Liver (tissue), 9 donors: ENCODE data around the gene C10orf95. TPM values are rescaled to one million over a fixed set of nuclear protein-coding genes. Genes with fewer than 3 reads are reported as not detected.

Experiments used
- DNase-seq: peaks from one replicate; pipeline ENCODE4 v3.0.0-alpha.2; 2017; ENCODE audit warnings: low spot score
- H3K27ac ChIP-seq, 2 donors: one replicate each; pipeline ENCODE4 v1.7.0; 2013; ENCODE audit warnings: inconsistent platforms in 2 of 2, low read length in 2 of 2, control low read depth in 1 of 2, low read depth in 1 of 2, mild to moderate bottlenecking in 1 of 2
- H3K27me3 ChIP-seq, 4 donors: one replicate each; pipeline versions ENCODE4 v1.6.1 to v1.7.0; 2013; ENCODE audit warnings: low read length in 3 of 4, inconsistent platforms in 1 of 4, mild to moderate bottlenecking in 1 of 4, moderate library complexity in 1 of 4; ENCODE audit not compliant: control insufficient read depth in 4 of 4, insufficient read depth in 4 of 4
- H3K36me3 ChIP-seq, 4 donors: one replicate each; pipeline versions ENCODE4 v1.6.1 to v1.7.0; 2013; ENCODE audit warnings: low read length in 3 of 4, mild to moderate bottlenecking in 3 of 4, low read depth in 1 of 4, moderate library complexity in 1 of 4; ENCODE audit not compliant: control insufficient read depth in 4 of 4, insufficient read depth in 3 of 4
- H3K4me1 ChIP-seq, 4 donors: one replicate each; pipeline versions ENCODE4 v1.6.1 to v1.7.0; 2013; ENCODE audit warnings: low read length in 3 of 4, mild to moderate bottlenecking in 3 of 4, moderate library complexity in 1 of 4; ENCODE audit not compliant: control insufficient read depth in 4 of 4, insufficient read depth in 4 of 4
- H3K4me3 ChIP-seq, 3 donors: one replicate each; pipeline versions ENCODE4 v1.6.1 to v1.7.0; 2013; ENCODE audit warnings: low read length in 3 of 3, control low read depth in 1 of 3, low read depth in 1 of 3, mild to moderate bottlenecking in 1 of 3
- H3K9ac ChIP-seq, 2 donors: one replicate each; pipeline ENCODE4 v1.7.0; 2013; ENCODE audit warnings: low read length in 2 of 2, mild to moderate bottlenecking in 2 of 2, moderate library complexity in 2 of 2, control low read depth in 1 of 2, low read depth in 1 of 2
- H3K9me3 ChIP-seq, 4 donors: one replicate each; pipeline versions ENCODE4 v1.6.1 to v1.7.0; 2013; ENCODE audit warnings: low read length in 3 of 4; ENCODE audit not compliant: control insufficient read depth in 4 of 4
- FOXA2 ChIP-seq: IDR thresholded peaks from 2 replicates; pipeline ENCODE4 v1.6.1; 2016; ENCODE audit warnings: antibody characterized with exemption
- GABPA ChIP-seq, 2 donors: IDR thresholded peaks in 1 of 2; conservative IDR thresholded peaks in 1 of 2; 2 replicates each; pipeline ENCODE4 v1.6.1; 2016; ENCODE audit warnings: antibody characterized with exemption in 2 of 2, mild to moderate bottlenecking in 1 of 2, moderate library complexity in 1 of 2
- HNF4G ChIP-seq: IDR thresholded peaks from 2 replicates; pipeline ENCODE4 v1.6.1; 2016; ENCODE audit warnings: antibody characterized with exemption
- NR2F2 ChIP-seq: IDR thresholded peaks from 2 replicates; pipeline ENCODE4 v1.6.1; 2016; ENCODE audit warnings: antibody characterized with exemption
- RAD21 ChIP-seq, 2 donors: IDR thresholded peaks; 2 replicates each; pipeline ENCODE4 v1.6.1; 2016; ENCODE audit warnings: antibody characterized with exemption in 2 of 2, mild to moderate bottlenecking in 2 of 2
- RXRA ChIP-seq, 2 donors: IDR thresholded peaks; 2 replicates each; pipeline ENCODE4 v1.6.1; 2017 to 2018; ENCODE audit warnings: antibody characterized with exemption in 2 of 2, mild to moderate bottlenecking in 1 of 2
- SP1 ChIP-seq: IDR thresholded peaks from 2 replicates; pipeline ENCODE4 v1.6.1; 2018; ENCODE audit warnings: antibody characterized with exemption, mild to moderate bottlenecking
- YY1 ChIP-seq: IDR thresholded peaks from 2 replicates; pipeline ENCODE4 v1.6.1; 2016; ENCODE audit warnings: antibody characterized with exemption, mild to moderate bottlenecking
- WGBS: extraction: QIAGEN DNeasy Blood & Tissue Kit; methylation state at CpG from one replicate; pipeline ENCODE4 v1.1.7; 2013; 5-methylcytosine and 5-hydroxymethylcytosine counted together
- polyA plus RNA-seq, 2 donors: library from polyadenylated mRNA; stranded (reverse) in 1 of 2; unstranded in 1 of 2; fragments of 200-250 nt in 1 of 2; fragments of >200 nt in 1 of 2; fragmentation: Nextera tagmentation in 1 of 2; extraction: Ambion mirVana in 1 of 2; gene quantifications; one replicate each; pipeline versions ENCODE4 v1.2.1 to v1.2.3, GENCODE V29; 2013 to 2015
- total RNA-seq, 2 donors: library from RNA; depleted of rRNA; stranded (reverse); fragments of >200 nt; gene quantifications; one replicate each; pipeline ENCODE4 v1.2.3, GENCODE V29; 2014
- TF ChIP-seq, protein P1 (sequence below): IDR thresholded peaks from 2 replicates; pipeline ENCODE4 v1.6.1; 2016; ENCODE audit warnings: antibody characterized with exemption, mild to moderate bottlenecking
- TF ChIP-seq, protein P2 (sequence below): IDR thresholded peaks from 2 replicates; pipeline ENCODE4 v1.6.1; 2016; ENCODE audit warnings: antibody characterized with exemption
- TF ChIP-seq, protein P3 (sequence below): IDR thresholded peaks from 2 replicates; pipeline ENCODE4 v1.6.1; 2016; ENCODE audit warnings: antibody characterized with exemption
- TF ChIP-seq, protein P4 (sequence below): IDR thresholded peaks from 2 replicates; pipeline ENCODE4 v1.6.1; 2016; ENCODE audit warnings: antibody characterized with exemption
- TF ChIP-seq, protein P5 (sequence below): fragments of 150-350 bp; IDR thresholded peaks from 2 replicates; pipeline ENCODE4 v1.5.1; 2017; ENCODE audit warnings: improper control_type of control experiment, low read depth, low read length; ENCODE audit not compliant: missing input control
- donor health status: healthy.
- donor health status: healthy.
- donor health status: healthy.
- donor health status: healthy.
- donor health status: healthy.

Gene C10orf95
- total and polyA plus RNA-seq, 4 donors, result 0.09 to 0.24 TPM; not detected in 2

DNA sequence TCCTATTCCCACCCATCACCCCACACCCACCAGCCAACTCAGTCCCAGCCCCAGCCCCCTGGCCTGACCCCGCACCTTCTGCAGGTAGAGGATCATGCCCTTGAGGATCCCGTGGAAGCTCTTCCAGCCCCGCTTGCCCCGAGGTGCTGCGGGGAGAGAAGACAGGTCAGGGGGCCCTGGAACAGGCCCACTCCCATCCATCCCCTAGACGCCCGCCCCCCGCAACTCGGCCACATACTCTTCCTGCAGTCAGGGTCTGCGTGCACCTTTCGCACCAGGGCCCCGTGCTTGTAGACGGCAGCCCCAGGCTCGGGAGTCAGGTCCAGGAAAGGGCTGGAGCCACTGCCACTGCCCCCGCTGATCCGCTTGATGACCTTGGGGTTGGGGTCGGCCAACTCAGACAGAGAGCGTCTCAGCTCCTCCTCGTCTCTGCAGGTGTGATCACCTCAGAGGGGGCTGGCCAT is 46.2 kb downstream of the C10orf95 start:
- no peak overlapping the region for H3K27ac ChIP-seq
- H3K9ac ChIP-seq, result no peak overlapping the region
- H3K9me3 ChIP-seq, result no peaks in the 10 kb centered on the region
- no peak for DNase-seq
- peaks cover 0 to 18% (median 2%) of the 10 kb centered on the region in 4 donors for H3K36me3 ChIP-seq
- WGBS, result 78% methylated on average over 19 of the region's 19 CpGs
- H3K4me3 ChIP-seq, result no peak overlapping the region
- peaks cover 2 to 8% (median 5%) of the 10 kb centered on the region in 4 donors for H3K4me1 ChIP-seq
- peaks cover 0 to 8% (median 2%) of the 10 kb centered on the region in 4 donors for H3K27me3 ChIP-seq
- TF ChIP-seq, protein P1, sequence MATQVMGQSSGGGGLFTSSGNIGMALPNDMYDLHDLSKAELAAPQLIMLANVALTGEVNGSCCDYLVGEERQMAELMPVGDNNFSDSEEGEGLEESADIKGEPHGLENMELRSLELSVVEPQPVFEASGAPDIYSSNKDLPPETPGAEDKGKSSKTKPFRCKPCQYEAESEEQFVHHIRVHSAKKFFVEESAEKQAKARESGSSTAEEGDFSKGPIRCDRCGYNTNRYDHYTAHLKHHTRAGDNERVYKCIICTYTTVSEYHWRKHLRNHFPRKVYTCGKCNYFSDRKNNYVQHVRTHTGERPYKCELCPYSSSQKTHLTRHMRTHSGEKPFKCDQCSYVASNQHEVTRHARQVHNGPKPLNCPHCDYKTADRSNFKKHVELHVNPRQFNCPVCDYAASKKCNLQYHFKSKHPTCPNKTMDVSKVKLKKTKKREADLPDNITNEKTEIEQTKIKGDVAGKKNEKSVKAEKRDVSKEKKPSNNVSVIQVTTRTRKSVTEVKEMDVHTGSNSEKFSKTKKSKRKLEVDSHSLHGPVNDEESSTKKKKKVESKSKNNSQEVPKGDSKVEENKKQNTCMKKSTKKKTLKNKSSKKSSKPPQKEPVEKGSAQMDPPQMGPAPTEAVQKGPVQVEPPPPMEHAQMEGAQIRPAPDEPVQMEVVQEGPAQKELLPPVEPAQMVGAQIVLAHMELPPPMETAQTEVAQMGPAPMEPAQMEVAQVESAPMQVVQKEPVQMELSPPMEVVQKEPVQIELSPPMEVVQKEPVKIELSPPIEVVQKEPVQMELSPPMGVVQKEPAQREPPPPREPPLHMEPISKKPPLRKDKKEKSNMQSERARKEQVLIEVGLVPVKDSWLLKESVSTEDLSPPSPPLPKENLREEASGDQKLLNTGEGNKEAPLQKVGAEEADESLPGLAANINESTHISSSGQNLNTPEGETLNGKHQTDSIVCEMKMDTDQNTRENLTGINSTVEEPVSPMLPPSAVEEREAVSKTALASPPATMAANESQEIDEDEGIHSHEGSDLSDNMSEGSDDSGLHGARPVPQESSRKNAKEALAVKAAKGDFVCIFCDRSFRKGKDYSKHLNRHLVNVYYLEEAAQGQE, result no peak
- TF ChIP-seq YY1, result no peak
- TF ChIP-seq, protein P2, sequence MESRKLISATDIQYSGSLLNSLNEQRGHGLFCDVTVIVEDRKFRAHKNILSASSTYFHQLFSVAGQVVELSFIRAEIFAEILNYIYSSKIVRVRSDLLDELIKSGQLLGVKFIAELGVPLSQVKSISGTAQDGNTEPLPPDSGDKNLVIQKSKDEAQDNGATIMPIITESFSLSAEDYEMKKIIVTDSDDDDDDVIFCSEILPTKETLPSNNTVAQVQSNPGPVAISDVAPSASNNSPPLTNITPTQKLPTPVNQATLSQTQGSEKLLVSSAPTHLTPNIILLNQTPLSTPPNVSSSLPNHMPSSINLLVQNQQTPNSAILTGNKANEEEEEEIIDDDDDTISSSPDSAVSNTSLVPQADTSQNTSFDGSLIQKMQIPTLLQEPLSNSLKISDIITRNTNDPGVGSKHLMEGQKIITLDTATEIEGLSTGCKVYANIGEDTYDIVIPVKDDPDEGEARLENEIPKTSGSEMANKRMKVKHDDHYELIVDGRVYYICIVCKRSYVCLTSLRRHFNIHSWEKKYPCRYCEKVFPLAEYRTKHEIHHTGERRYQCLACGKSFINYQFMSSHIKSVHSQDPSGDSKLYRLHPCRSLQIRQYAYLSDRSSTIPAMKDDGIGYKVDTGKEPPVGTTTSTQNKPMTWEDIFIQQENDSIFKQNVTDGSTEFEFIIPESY, result no peak
- no peak for TF ChIP-seq GABPA (IDR thresholded peaks at IDR 0.05 in 1 of 2, conservative IDR thresholded peaks at IDR 0.05 in 1 of 2)
- no peak for TF ChIP-seq SP1
- no peak for TF ChIP-seq FOXA2
- no peak for TF ChIP-seq RXRA (IDR thresholded peaks at IDR 0.05)
- no peak for TF ChIP-seq RAD21 (IDR thresholded peaks at IDR 0.05)
- TF ChIP-seq, protein P3, sequence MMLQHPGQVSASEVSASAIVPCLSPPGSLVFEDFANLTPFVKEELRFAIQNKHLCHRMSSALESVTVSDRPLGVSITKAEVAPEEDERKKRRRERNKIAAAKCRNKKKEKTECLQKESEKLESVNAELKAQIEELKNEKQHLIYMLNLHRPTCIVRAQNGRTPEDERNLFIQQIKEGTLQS, result no peak
- TF ChIP-seq, protein P4, sequence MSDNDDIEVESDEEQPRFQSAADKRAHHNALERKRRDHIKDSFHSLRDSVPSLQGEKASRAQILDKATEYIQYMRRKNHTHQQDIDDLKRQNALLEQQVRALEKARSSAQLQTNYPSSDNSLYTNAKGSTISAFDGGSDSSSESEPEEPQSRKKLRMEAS, result no peak
- no peak for TF ChIP-seq NR2F2

DNA sequence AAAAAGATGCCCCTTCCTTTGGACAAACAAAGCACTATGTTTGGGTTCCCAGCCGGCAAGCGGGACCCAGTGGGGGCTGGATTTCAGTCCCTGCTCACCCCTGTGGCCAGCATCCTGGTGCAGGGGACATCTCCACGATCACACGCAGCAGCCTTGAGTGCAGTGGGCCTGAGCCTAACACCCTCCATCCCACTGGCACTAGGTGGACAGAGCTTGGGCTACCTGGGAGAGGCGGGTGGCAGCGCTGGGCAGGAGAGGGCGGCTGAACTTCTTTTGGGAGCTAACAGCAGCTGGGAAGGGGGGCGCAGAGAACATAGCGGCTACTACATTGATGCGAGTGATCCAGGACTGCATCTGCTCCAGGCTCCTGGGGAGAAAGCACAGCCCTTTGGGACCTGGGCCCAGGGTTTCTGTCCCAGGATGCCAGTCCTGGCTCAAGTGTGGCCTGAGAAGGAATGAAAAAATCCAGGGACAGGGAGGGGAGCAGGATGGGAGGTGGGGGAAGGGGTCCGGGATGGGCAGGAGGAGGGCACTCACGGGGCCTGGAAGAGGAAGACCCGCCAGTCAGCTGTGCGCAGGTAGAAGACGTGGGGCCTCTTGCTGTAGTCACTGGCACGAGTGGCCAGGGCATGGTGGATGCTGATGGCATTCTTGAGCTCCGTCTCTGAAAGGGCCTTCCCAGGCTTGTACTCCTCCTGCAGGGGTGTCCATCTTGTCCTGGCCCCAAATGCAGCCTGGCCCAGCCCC is 46.8 kb downstream of the C10orf95 start:
- H3K4me3 ChIP-seq, result no peak overlapping the region
- H3K4me1 ChIP-seq, result peaks cover 2 to 12% (median 7%) of the 10 kb centered on the region in 4 donors
- TF ChIP-seq, protein P5, sequence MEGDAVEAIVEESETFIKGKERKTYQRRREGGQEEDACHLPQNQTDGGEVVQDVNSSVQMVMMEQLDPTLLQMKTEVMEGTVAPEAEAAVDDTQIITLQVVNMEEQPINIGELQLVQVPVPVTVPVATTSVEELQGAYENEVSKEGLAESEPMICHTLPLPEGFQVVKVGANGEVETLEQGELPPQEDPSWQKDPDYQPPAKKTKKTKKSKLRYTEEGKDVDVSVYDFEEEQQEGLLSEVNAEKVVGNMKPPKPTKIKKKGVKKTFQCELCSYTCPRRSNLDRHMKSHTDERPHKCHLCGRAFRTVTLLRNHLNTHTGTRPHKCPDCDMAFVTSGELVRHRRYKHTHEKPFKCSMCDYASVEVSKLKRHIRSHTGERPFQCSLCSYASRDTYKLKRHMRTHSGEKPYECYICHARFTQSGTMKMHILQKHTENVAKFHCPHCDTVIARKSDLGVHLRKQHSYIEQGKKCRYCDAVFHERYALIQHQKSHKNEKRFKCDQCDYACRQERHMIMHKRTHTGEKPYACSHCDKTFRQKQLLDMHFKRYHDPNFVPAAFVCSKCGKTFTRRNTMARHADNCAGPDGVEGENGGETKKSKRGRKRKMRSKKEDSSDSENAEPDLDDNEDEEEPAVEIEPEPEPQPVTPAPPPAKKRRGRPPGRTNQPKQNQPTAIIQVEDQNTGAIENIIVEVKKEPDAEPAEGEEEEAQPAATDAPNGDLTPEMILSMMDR, result no peak
- no peak for TF ChIP-seq HNF4G
- H3K9ac ChIP-seq, result no peak overlapping the region
- H3K27ac ChIP-seq, result no peak overlapping the region
- DNase-seq, result no peak
- H3K9me3 ChIP-seq, result no peaks in the 10 kb centered on the region
- peaks cover 0 to 18% (median 2%) of the 10 kb centered on the region in 4 donors for H3K36me3 ChIP-seq
- H3K27me3 ChIP-seq, result peaks cover 0 to 8% (median 0%) of the 10 kb centered on the region in 4 donors
- 92% methylated on average over 17 of the region's 17 CpGs for WGBS
